Stimulated activated CD8-positive, alpha-beta memory T cell treated with anti-CD3 and anti-CD28 coated beads, Interleukin-4, amount 100 ng/mL, for 24 hours (primary cell): ENCODE data around the gene NPIPA3.
"Not testable (repeated sequence)": the region's sequence is repeated elsewhere in the genome, so short reads cannot be mapped to it uniquely, and the experiment has no call there.

Experiments used
- DNase-seq: peaks from one replicate; pipeline ENCODE4 v3.0.0-alpha.2; 2020; ENCODE audit warnings: low read depth

NPIPA3 gene

GRCh38 chr16:14742273-14743128 lies 39.3 kb downstream of the NPIPA3 start, which contains the start of gene NPIPA2:
NPIPA2 (plus strand) TSS chr16:14742533; CDS start chr16:14748066, 5,533 bp downstream.
- DNase-seq, result not testable (repeated sequence)

GRCh38 chr16:14773654-14774053 lies 70.4 kb downstream of the NPIPA3 start:
- DNase-seq, result not testable (repeated sequence)

GRCh38 chr16:14775624-14776023 lies 72.4 kb downstream of the NPIPA3 start:
- not testable (repeated sequence) for DNase-seq
